Loucy (cell line): ENCODE results near the gene NCOA1.
"Not testable (repeated sequence)": the region's sequence is repeated elsewhere in the genome, so short reads cannot be mapped to it uniquely, and the experiment has no call there.

Experiments used
- H2AFZ ChIP-seq: fragments of 200-600 bp; sonication (generic); 2 replicates; pipeline ENCODE4 v1.6.0; 2016; ENCODE audit warnings: antibody characterized with exemption, mild to moderate bottlenecking, low read length, moderate library complexity
- H3F3A ChIP-seq: fragments of 200-600 bp; 2 replicates; pipeline ENCODE4 v1.6.0; 2016; ENCODE audit warnings: antibody characterized with exemption, low read depth, mild to moderate bottlenecking
- H3K27me3 ChIP-seq: fragments of 200-600 bp; sonication (generic); 2 replicates; pipeline ENCODE4 v1.6.1; 2014; ENCODE audit warnings: low read length, mild to moderate bottlenecking; ENCODE audit not compliant: insufficient read depth, poor library complexity, severe bottlenecking
- H3K36me3 ChIP-seq: fragments of 200-600 bp; sonication (generic); 2 replicates; pipeline ENCODE4 v1.6.1; 2016; ENCODE audit warnings: low read length; ENCODE audit not compliant: insufficient read depth
- H3K4me1 ChIP-seq: fragments of 200-600 bp; sonication (generic); 2 replicates; pipeline ENCODE4 v1.5.1; 2014; ENCODE audit warnings: low read length, mild to moderate bottlenecking; ENCODE audit not compliant: insufficient read depth, poor library complexity, severe bottlenecking
- H3K4me2 ChIP-seq: fragments of 200-600 bp; sonication (generic); 2 replicates; pipeline ENCODE4 v1.6.0; 2014; ENCODE audit warnings: antibody characterized with exemption, low read length, low read depth, mild to moderate bottlenecking; ENCODE audit not compliant: poor library complexity, severe bottlenecking
- H3K4me3 ChIP-seq: fragments of 200-600 bp; sonication (generic); 2 replicates; pipeline ENCODE4 v1.5.1; 2014; ENCODE audit warnings: low read length, mild to moderate bottlenecking, mixed read lengths; ENCODE audit not compliant: poor library complexity, severe bottlenecking
- H3K79me2 ChIP-seq: fragments of 200-600 bp; sonication (generic); 2 replicates; pipeline ENCODE4 v1.6.1; 2014; ENCODE audit warnings: low read length; ENCODE audit not compliant: insufficient read depth
- H3K9ac ChIP-seq: fragments of 200-600 bp; sonication (generic); 2 replicates; pipeline ENCODE4 v1.6.0; 2014; ENCODE audit warnings: mild to moderate bottlenecking, low read depth, low read length, moderate library complexity; ENCODE audit not compliant: poor library complexity, severe bottlenecking
- H3K9me2 ChIP-seq: fragments of 200-600 bp; sonication (generic); replicated peaks from 2 replicates; pipeline ENCODE4 v1.6.1; 2016; ENCODE audit warnings: low read depth, low read length, mixed read lengths
- H3K9me3 ChIP-seq: fragments of 200-600 bp; sonication (generic); 2 replicates; pipeline ENCODE4 v1.6.1; 2014; ENCODE audit warnings: mild to moderate bottlenecking, antibody characterized with exemption, low read length, low read depth; ENCODE audit not compliant: insufficient read depth
- H4K20me1 ChIP-seq: fragments of 200-600 bp; sonication (generic); 2 replicates; pipeline ENCODE4 v1.6.0; 2014; ENCODE audit warnings: antibody characterized with exemption, low read length, mild to moderate bottlenecking; ENCODE audit not compliant: insufficient read depth, poor library complexity, severe bottlenecking
- CTCF ChIP-seq: fragments of 200-600 bp; sonication (generic); conservative IDR thresholded peaks from 2 replicates; pipeline ENCODE4 v1.5.1; 2014; ENCODE audit warnings: mild to moderate bottlenecking, antibody characterized with exemption, low read length
- EZH2phosphoT487 ChIP-seq: fragments of 200-600 bp; IDR thresholded peaks from 2 replicates; pipeline ENCODE4 v1.6.1; 2018; ENCODE audit warnings: antibody characterized with exemption, mild to moderate bottlenecking, moderate library complexity, borderline replicate concordance

The NCOA1 gene

GRCh38 chr2:24672589-24672988 is 181.5 kb downstream of the NCOA1 start:
- Histone ChIP-seq H3K4me2 (no peak overlapping the region), H4K20me1 (no peaks in the 10 kb centered on the region), H3K9me3 (no peaks in the 10 kb centered on the region), H3F3A (no peaks in the 10 kb centered on the region), H3K79me2 (no peaks in the 10 kb centered on the region), H3K27me3 (no peaks in the 10 kb centered on the region), H3K4me3 (no peak overlapping the region), H3K9me2 (no peaks in the 10 kb centered on the region), H3K9ac (no peak overlapping the region), H3K4me1 (no peaks in the 10 kb centered on the region), H3K36me3 (peaks cover 11% of the 10 kb centered on the region; the same call in 1 of the 2 replicates), H2AFZ (no peak overlapping the region)
- TF ChIP-seq CTCF (no peak), EZH2phosphoT487 (no peak)

DNA sequence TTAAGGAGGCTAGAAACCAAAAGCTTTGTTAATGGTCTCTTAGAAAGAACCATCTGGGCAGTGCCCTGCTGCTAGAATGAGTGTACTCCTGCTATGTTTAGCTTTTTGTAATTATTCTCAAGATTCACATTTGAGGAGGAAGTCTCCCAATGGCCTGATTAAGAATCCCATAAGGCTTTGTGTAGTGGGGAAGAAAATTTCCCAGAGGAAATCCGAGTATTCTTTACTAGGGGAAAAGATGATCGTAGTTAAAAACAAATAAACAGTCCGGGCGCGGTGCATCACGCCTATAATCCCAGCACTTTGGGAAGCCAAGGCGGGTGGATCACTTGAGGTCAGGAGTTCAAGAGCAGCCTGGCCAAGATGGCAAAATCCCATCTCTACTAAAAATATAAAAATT is 184.3 kb downstream of the NCOA1 start:
- H3F3A ChIP-seq: no peaks in the 10 kb centered on the region
- no peak overlapping the region for H2AFZ ChIP-seq
- peaks cover 8% of the 10 kb centered on the region; the same call in 1 of the 2 replicates for H3K36me3 ChIP-seq
- TF ChIP-seq CTCF (no peak), EZH2phosphoT487 (no peak)
- no peaks in the 10 kb centered on the region for H3K79me2 ChIP-seq
- H3K4me3 ChIP-seq: no peak overlapping the region
- H3K9me2 ChIP-seq: no peaks in the 10 kb centered on the region
- no peaks in the 10 kb centered on the region for H3K9me3 ChIP-seq
- H3K9ac ChIP-seq: no peak overlapping the region
- H4K20me1 ChIP-seq: no peaks in the 10 kb centered on the region
- no peaks in the 10 kb centered on the region for H3K27me3 ChIP-seq
- H3K4me2 ChIP-seq: no peak overlapping the region
- no peaks in the 10 kb centered on the region for H3K4me1 ChIP-seq

DNA sequence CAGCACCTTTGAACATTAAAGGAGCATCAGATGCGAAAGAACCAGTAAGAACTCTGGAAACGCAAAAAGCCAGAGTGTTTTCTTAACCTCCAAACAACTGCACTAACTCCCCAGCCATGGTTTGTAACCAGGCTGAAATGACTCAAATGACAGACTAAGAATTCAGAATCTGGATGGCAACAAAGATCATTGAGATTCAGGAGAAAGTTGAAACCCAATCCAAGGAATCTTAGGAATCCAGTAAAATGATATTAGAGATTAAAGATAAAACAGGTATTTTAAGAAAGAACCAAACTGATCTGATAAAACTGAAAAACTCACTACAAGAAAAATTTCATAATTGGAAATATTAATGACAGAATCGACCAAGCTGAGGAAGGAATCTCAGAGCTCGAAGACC is 185.4 kb downstream of the NCOA1 start:
- no peaks in the 10 kb centered on the region for H3K27me3 ChIP-seq
- H2AFZ ChIP-seq: no peak overlapping the region
- no peak overlapping the region for H3K9ac ChIP-seq
- H3K9me2 ChIP-seq: no peaks in the 10 kb centered on the region
- H3F3A ChIP-seq: no peaks in the 10 kb centered on the region
- H3K4me3 ChIP-seq: no peak overlapping the region
- H3K36me3 ChIP-seq: peaks cover 7% of the 10 kb centered on the region; the same call in 1 of the 2 replicates
- H3K4me2 ChIP-seq: no peak overlapping the region
- TF ChIP-seq CTCF: no peak
- TF ChIP-seq EZH2phosphoT487: no peak
- no peaks in the 10 kb centered on the region for H3K4me1 ChIP-seq
- no peaks in the 10 kb centered on the region for H3K79me2 ChIP-seq
- no peaks in the 10 kb centered on the region for H3K9me3 ChIP-seq
- no peaks in the 10 kb centered on the region for H4K20me1 ChIP-seq

DNA sequence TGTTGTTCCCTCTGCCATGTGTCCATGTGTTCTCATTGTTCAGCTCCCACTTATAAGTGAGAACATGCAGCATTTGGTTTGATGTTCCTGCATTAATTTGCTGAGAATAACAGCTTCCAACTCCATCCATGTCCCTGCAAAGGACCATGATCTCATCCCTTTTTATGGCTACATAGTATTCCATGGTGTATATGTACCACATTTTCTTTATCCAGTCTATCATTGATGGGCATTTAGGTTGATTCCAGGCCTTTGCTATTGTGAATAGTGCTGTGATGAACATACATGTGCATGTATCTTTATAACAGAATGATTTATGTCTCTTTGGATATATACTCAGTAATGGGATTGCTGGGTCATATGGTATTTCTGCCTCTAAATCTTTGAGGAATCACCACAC is 187.0 kb downstream of the NCOA1 start:
- not testable (repeated sequence) for H3K4me2 ChIP-seq, H4K20me1 ChIP-seq

More for the DNA sequence above, 187.0 kb downstream of the NCOA1 start:
- H2AFZ ChIP-seq, H3K79me2 ChIP-seq, H3K4me3 ChIP-seq, H3K9ac ChIP-seq, H3F3A ChIP-seq, H3K9me3 ChIP-seq, H3K36me3 ChIP-seq, H3K9me2 ChIP-seq, H3K4me1 ChIP-seq, H3K27me3 ChIP-seq: not testable (repeated sequence)
